Breast epithelium (tissue), 3 donors: Measurements from ENCODE around the gene ESYT2.

ENCODE experiments used
- CTCF ChIP-seq, 3 donors: fragments of 450-650 bp; IDR thresholded peaks; one replicate each; pipeline ENCODE4 v1.5.1; 2016 to 2017; ENCODE audit warnings: antibody characterized with exemption in 3 of 3, mild to moderate bottlenecking in 3 of 3, moderate library complexity in 3 of 3
- POLR2A ChIP-seq: fragments of 450-650 bp; IDR thresholded peaks from one replicate; pipeline ENCODE4 v1.6.1; 2016; ENCODE audit warnings: antibody characterized with exemption, mild to moderate bottlenecking, moderate library complexity

GRCh38 chr7:158740013-158740656, 89.2 kb downstream of the ESYT2 start:
- TF ChIP-seq CTCF (IDR thresholded peaks at IDR 0.05) (no peak), POLR2A (no peak)
